Colonic mucosa (tissue), 4 donors: ENCODE results near the gene AUTS2. TPM values are rescaled to one million over a fixed set of nuclear protein-coding genes. Genes with fewer than 3 reads are reported as not detected.

Experiments
- DNase-seq: peaks from one replicate; pipeline ENCODE4 v3.0.0-alpha.2; 2020
- H3K27ac ChIP-seq: fragments of 200-600 bp; one replicate; pipeline ENCODE4 v1.8.0; 2021
- H3K27me3 ChIP-seq: fragments of 200-600 bp; one replicate; pipeline ENCODE4 v1.8.0; 2021
- H3K36me3 ChIP-seq: fragments of 200-600 bp; one replicate; pipeline ENCODE4 v1.8.0; 2021
- H3K4me1 ChIP-seq: fragments of 200-600 bp; one replicate; pipeline ENCODE4 v1.8.0; 2021; ENCODE audit warnings: mild to moderate bottlenecking
- H3K4me3 ChIP-seq: fragments of 200-600 bp; one replicate; pipeline ENCODE4 v1.8.0; 2021
- H3K9ac ChIP-seq, 2 donors: one replicate each; pipeline ENCODE4 v1.7.0; 2013; ENCODE audit warnings: control low read depth in 2 of 2, low read depth in 2 of 2, low read length in 2 of 2
- H3K9me3 ChIP-seq: fragments of 200-600 bp; one replicate; pipeline ENCODE4 v1.8.0; 2021
- intact Hi-C: fragments of 100-400 bp; cut with DNase I; formaldehyde crosslinking; loops from one replicate; pipeline ENCODE4 v1.14.1; 2022
- total RNA-seq, 2 donors: library from RNA; stranded (reverse); fragmentation: NEBNext Ultra II Directional in 1 of 2; extraction: Animal tissue kit (Norgen Biotek cat#: 25700) in 1 of 2; gene quantifications; one replicate each; pipeline ENCODE4 v1.2.1, GENCODE V29; 2021
- TF ChIP-seq, protein P1 (sequence below): fragments of 200-600 bp; IDR thresholded peaks from one replicate; pipeline ENCODE4 v1.8.0; 2022; ENCODE audit warnings: antibody characterized with exemption, mild to moderate bottlenecking
- donor health status: healthy.
- donor health status: DM: no; HTN: no; CAD: no.
- donor health status: DM: no; HTN: no; CAD: no.

Gene AUTS2
- total RNA-seq, 2 donors from 2014 or later: 39.8 to 42.3 TPM

DNA sequence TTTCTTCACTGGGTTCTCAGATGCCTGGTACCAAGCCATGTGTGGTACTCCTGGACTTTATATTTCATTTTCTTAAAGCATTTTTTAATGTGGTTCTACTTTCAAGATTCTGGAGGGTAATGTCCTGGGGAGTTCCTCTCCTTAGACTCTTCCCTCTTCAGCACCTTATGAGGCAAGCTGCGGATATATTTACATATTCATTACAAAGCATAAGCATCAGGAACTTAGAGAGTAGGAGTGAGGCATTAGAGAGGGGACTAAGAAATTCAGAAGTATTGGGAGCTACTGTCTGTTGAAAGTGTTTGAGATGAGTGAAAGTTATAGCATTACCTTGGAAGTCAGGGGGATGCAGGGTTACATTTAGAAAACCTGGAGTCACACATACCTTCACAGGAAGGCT lies 20.8 kb downstream of the AUTS2 start:
- no peaks in the 10 kb centered on the region for H3K27me3 ChIP-seq
- H3K9me3 ChIP-seq: no peaks in the 10 kb centered on the region
- no peaks in the 10 kb centered on the region for H3K36me3 ChIP-seq
- no peak overlapping the region for H3K4me3 ChIP-seq
- no peak overlapping the region for H3K27ac ChIP-seq
- TF ChIP-seq, protein P1, sequence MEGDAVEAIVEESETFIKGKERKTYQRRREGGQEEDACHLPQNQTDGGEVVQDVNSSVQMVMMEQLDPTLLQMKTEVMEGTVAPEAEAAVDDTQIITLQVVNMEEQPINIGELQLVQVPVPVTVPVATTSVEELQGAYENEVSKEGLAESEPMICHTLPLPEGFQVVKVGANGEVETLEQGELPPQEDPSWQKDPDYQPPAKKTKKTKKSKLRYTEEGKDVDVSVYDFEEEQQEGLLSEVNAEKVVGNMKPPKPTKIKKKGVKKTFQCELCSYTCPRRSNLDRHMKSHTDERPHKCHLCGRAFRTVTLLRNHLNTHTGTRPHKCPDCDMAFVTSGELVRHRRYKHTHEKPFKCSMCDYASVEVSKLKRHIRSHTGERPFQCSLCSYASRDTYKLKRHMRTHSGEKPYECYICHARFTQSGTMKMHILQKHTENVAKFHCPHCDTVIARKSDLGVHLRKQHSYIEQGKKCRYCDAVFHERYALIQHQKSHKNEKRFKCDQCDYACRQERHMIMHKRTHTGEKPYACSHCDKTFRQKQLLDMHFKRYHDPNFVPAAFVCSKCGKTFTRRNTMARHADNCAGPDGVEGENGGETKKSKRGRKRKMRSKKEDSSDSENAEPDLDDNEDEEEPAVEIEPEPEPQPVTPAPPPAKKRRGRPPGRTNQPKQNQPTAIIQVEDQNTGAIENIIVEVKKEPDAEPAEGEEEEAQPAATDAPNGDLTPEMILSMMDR: no peak
- no peak overlapping the region for H3K9ac ChIP-seq
- H3K4me1 ChIP-seq: no peaks in the 10 kb centered on the region
- no peak for DNase-seq
- intact Hi-C loops: no loop called here

DNA sequence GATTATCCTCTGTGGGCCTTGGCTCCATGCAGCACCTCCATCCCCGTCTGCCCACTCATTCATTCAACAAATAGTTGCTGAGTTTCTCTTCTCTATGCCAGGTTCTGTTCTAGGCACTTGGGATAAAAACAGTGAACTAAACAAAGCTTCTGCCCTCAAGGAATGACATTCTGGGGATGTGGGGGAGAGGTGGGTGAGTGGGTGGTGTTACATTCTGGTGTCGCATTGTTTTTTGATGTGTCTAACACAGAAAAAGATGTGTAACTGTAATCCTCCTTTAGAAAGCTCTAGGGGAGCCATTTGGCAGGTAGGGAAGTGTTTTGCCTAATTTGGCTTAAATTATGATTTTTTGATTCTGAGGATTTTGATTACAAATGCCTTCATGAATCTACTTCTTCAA lies 21.4 kb downstream of the AUTS2 start:
- intact Hi-C loops: no loop called here
- TF ChIP-seq, protein P1: no peak
- no peaks in the 10 kb centered on the region for H3K27me3 ChIP-seq
- H3K9me3 ChIP-seq: no peaks in the 10 kb centered on the region
- no peaks in the 10 kb centered on the region for H3K36me3 ChIP-seq
- DNase-seq: no peak
- no peaks in the 10 kb centered on the region for H3K4me1 ChIP-seq
- no peak overlapping the region for H3K4me3 ChIP-seq
- H3K27ac ChIP-seq: no peak overlapping the region
- H3K9ac ChIP-seq: no peak overlapping the region

DNA sequence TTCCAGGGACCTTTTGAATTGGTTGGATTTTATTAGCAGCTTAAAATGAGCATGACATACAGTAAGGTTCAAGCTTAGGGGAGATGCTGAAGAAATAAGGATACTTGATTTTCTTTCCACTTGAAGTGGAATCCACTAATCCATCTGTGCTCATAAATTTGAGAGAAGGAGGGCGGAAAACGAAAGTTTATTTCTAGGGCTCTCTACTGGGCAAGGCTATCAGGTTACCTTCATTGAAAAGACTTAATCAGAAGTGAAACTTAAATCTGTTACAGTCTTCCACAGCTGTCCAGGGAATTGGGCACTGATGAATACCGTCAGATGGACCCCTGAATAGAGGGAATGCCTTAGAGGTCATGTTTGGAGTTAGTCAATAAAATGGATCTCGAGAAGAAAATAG lies 21.8 kb downstream of the AUTS2 start:
- Histone ChIP-seq H3K4me1 (no peaks in the 10 kb centered on the region), H3K27ac (no peak overlapping the region), H3K36me3 (no peaks in the 10 kb centered on the region), H3K9ac (no peak overlapping the region), H3K27me3 (no peaks in the 10 kb centered on the region), H3K4me3 (no peak overlapping the region), H3K9me3 (no peaks in the 10 kb centered on the region)
- DNase-seq: no peak
- TF ChIP-seq, protein P1: no peak
- intact Hi-C loops: no loop called here

DNA sequence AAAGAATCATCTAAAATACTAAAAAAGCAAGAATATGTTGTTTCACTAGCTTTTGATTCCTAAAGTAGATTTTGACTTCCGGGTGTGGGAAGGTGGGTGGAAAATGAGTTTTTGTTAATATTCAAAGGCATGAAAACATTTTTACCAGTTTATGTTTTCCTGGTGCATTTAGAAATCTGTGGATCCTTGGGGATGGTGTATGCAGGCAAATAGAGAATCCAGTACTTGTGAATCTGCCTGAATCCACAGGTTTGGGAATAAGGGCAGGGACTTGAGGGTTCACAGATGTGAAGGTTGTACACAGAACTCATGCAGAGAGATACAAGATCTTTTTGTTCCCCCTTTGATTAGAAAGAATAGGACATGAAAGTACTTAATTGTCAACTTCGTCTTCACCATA lies 22.4 kb downstream of the AUTS2 start:
- Histone ChIP-seq H3K36me3 (no peaks in the 10 kb centered on the region), H3K9me3 (no peaks in the 10 kb centered on the region), H3K27ac (no peak overlapping the region), H3K9ac (no peak overlapping the region), H3K4me1 (no peaks in the 10 kb centered on the region), H3K27me3 (no peaks in the 10 kb centered on the region), H3K4me3 (no peak overlapping the region)
- intact Hi-C loops: no loop called here
- DNase-seq: no peak
- TF ChIP-seq, protein P1: no peak

DNA sequence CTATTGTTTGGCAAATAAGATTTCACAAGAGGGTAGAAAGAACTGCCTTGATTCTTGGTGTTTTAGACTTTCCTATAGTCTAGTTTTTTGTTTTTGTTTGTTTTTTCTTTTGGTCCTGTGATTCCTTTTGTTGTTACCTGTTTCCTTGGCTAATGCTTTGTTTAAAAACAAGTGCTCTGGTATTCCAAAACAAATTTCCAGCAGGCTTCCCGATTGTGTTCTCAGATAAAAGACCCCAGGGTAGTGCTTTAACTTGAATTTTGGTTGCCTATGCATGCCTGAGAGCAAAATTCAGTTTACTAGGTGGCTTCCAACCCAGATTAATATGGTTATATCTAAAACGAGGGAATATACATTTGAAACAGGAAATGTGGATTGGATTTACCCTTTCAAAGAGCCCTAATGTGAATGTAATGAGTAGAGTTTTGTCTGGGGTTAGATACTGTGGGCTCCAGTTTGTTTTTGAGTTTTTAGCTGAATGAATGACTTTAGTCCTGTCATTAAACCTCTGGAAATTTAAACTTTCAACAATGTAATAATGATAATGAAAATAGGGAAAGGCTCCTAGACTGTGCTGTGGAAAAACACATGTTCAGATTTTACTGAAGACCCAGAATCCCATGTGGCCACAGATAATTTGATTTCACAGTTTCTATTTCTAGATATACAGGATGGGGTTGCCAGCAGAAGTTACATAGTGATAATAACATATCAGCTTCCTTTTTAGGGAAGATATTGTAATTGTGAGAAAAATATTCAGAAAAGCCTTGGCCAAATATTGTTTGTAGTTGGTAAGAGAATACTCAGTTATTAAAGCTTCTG lies 23.9 kb downstream of the AUTS2 start:
- intact Hi-C loops: no loop called here
- DNase-seq: no peak
- H3K9ac ChIP-seq: no peak overlapping the region
- TF ChIP-seq, protein P1: no peak
- H3K36me3 ChIP-seq: no peaks in the 10 kb centered on the region
- H3K27ac ChIP-seq: no peak overlapping the region
- H3K27me3 ChIP-seq: no peaks in the 10 kb centered on the region
- H3K4me3 ChIP-seq: no peak overlapping the region
- no peaks in the 10 kb centered on the region for H3K4me1 ChIP-seq
- H3K9me3 ChIP-seq: no peaks in the 10 kb centered on the region
